LNCaP clone FGC (cell line): ENCODE measurements around the gene ATP8A1.

Experiments
- DNase-seq: peaks from one replicate; pipeline ENCODE4 v3.0.0-alpha.2; 2011; ENCODE audit warnings: low read depth
- H3K4me3 ChIP-seq: 2 replicates; pipeline ENCODE4 v1.5.1; 2011; ENCODE audit warnings: mild to moderate bottlenecking, low read depth, low read length, control low read depth
- CTCF ChIP-seq: IDR thresholded peaks from 2 replicates; pipeline ENCODE4 v1.5.1; 2012; ENCODE audit warnings: mild to moderate bottlenecking; ENCODE audit not compliant: control insufficient read depth, insufficient read depth; ENCODE audit errors: extremely low read depth

The ATP8A1 gene

GRCh38 chr4:42636645-42636949, 20.3 kb downstream of the ATP8A1 start:
- H3K4me3 ChIP-seq = no peak overlapping the region
- DNase-seq = no peak
- TF ChIP-seq CTCF = no peak

- no peak for TF ChIP-seq CTCF
- no peak for DNase-seq
- H3K4me3 ChIP-seq = no peak overlapping the region
Measured at GRCh38 chr4:42633605-42634388, 23.1 kb downstream of the ATP8A1 start.

- no peak for DNase-seq
- no peak for TF ChIP-seq CTCF
- no peak overlapping the region for H3K4me3 ChIP-seq
Measured at GRCh38 chr4:42632653-42633382, 24.1 kb downstream of the ATP8A1 start.

GRCh38 chr4:42630908-42631307, 26.0 kb downstream of the ATP8A1 start:
- no peak for TF ChIP-seq CTCF
- no peak overlapping the region for H3K4me3 ChIP-seq
- DNase-seq = no peak

GRCh38 chr4:42628740-42629139, 28.2 kb downstream of the ATP8A1 start:
- no peak for DNase-seq
- TF ChIP-seq CTCF = no peak
- no peak overlapping the region for H3K4me3 ChIP-seq

- DNase-seq = no peak
- no peak for TF ChIP-seq CTCF
- H3K4me3 ChIP-seq = no peak overlapping the region
Measured at GRCh38 chr4:42627885-42628646, 28.8 kb downstream of the ATP8A1 start.
